Measurements from ENCODE around the gene MGRN1. TPM values are rescaled to one million over a fixed set of nuclear protein-coding genes. Genes with fewer than 3 reads are reported as not detected.

MGRN1 gene
- total and polyA plus RNA-seq, 2 of the 13 experiments (the other 11 are each of a cell fraction or from before 2014, with no cell fraction given) = 11.9 to 12.6 TPM

GRCh38 chr16:4631444-4631843, 6.8 kb downstream of the MGRN1 start:
- no peak overlapping the region for H3K4me2 ChIP-seq (ENCODE audit: low read depth, low read length)
- H3K4me3 ChIP-seq (replicated peaks in 1 of 3; ENCODE audit: insufficient read depth in 1 of 3, low read depth in 2 of 3, low read length in 3 of 3) = no peak overlapping the region
- peaks cover 36% of the 10 kb centered on the region for H3K4me1 ChIP-seq (ENCODE audit: insufficient read depth, low read length)
- peaks cover 3% of the 10 kb centered on the region; the same call in 1 of the 2 replicates for H4K20me1 ChIP-seq (ENCODE audit: insufficient read depth, low read length)
- WGBS (ENCODE audit: low lambda C conversion rate) = 100% methylated on average over 1 of the region's 1 CpG
- no peak overlapping the region for H3K27ac ChIP-seq (ENCODE audit: extremely low read length, insufficient read depth, low read length)
- H3K36me3 ChIP-seq (replicated peaks in 1 of 2; ENCODE audit: control insufficient read depth in 1 of 2, insufficient read depth in 2 of 2, low read length in 2 of 2) = peaks cover 10 to 15% of the 10 kb centered on the region in 2 experiments; a peak in 4 of 5 replicates
- BruUV-seq (replicated peaks) = no TSS peak
- no peaks in the 10 kb centered on the region for H3K27me3 ChIP-seq (ENCODE audit: control insufficient read depth in 1 of 2, insufficient read depth in 2 of 2, low read length in 2 of 2)
- POLR2A ChIA-PET = interaction anchor here (1.5 kb wide), 1 partner anchor 13 kb away, joined by 3 read pairs; no protein-coding TSS in a partner anchor
- FAIRE-seq = no peak
- CTCF ChIA-PET (ENCODE audit: low intra/inter-chr PET ratio, low total read pairs) = no interaction called here
- H2AFZ ChIP-seq (ENCODE audit: low read length) = no peak overlapping the region
- no peak overlapping the region for H3K9ac ChIP-seq (ENCODE audit: insufficient read depth, low read depth, low read length)
- peaks cover 69% of the 10 kb centered on the region for H3K79me2 ChIP-seq (ENCODE audit: insufficient read depth, low read length)
- intact Hi-C loops (cut with micrococcal nuclease; ENCODE audit: unreplicated experiment) (no loop called here), in situ Hi-C loops (cut with HindIII; ENCODE audit: extremely low pct_ligation_motif_present, low pct_unique_long_range_greater_than_20kb) (no loop called here)
- no peak for DNase-seq (ENCODE audit: low spot score)
- ATAC-seq = no peak
- peaks cover 10% of the 10 kb centered on the region for H3K9me3 ChIP-seq (ENCODE audit: low read length)
- TF ChIP-seq, protein P1, sequence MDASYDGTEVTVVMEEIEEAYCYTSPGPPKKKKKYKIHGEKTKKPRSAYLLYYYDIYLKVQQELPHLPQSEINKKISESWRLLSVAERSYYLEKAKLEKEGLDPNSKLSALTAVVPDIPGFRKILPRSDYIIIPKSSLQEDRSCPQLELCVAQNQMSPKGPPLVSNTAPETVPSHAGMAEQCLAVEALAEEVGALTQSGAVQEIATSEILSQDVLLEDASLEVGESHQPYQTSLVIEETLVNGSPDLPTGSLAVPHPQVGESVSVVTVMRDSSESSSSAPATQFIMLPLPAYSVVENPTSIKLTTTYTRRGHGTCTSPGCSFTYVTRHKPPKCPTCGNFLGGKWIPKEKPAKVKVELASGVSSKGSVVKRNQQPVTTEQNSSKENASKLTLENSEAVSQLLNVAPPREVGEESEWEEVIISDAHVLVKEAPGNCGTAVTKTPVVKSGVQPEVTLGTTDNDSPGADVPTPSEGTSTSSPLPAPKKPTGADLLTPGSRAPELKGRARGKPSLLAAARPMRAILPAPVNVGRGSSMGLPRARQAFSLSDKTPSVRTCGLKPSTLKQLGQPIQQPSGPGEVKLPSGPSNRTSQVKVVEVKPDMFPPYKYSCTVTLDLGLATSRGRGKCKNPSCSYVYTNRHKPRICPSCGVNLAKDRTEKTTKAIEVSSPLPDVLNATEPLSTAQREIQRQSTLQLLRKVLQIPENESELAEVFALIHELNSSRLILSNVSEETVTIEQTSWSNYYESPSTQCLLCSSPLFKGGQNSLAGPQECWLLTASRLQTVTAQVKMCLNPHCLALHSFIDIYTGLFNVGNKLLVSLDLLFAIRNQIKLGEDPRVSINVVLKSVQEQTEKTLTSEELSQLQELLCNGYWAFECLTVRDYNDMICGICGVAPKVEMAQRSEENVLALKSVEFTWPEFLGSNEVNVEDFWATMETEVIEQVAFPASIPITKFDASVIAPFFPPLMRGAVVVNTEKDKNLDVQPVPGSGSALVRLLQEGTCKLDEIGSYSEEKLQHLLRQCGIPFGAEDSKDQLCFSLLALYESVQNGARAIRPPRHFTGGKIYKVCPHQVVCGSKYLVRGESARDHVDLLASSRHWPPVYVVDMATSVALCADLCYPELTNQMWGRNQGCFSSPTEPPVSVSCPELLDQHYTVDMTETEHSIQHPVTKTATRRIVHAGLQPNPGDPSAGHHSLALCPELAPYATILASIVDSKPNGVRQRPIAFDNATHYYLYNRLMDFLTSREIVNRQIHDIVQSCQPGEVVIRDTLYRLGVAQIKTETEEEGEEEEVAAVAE (CRISPR knock-in tag; IDR thresholded peaks at IDR 0.05; ENCODE audit: borderline replicate concordance) = no peak
- 0 out of 2 replicates have a peak, but pooled peaks have one; percentile 11 for TF ChIP-seq FOXA3 (CRISPR knock-in tag; IDR thresholded peaks at IDR 0.05)

All from HepG2 (cell line).